GM19240 (cell line): ENCODE measurements around the gene ZBTB42.
"Not testable (repeated sequence)": the region's sequence is repeated elsewhere in the genome, so short reads cannot be mapped to it uniquely, and the experiment has no call there.

Source experiments
- DNase-seq: peaks from one replicate; pipeline ENCODE4 v3.0.0; 2011; ENCODE audit warnings: low spot score; ENCODE audit not compliant: insufficient read length

ZBTB42 gene

GRCh38 chr14:104806625-104807465, 5.9 kb downstream of the ZBTB42 start:
- no peak for DNase-seq

GRCh38 chr14:104808456-104808855, 7.6 kb downstream of the ZBTB42 start:
- DNase-seq: no peak

- no peak for DNase-seq
Measured at GRCh38 chr14:104810316-104810715, 9.4 kb downstream of the ZBTB42 start.

- DNase-seq: no peak
Measured at GRCh38 chr14:104813286-104813685, 12.4 kb downstream of the ZBTB42 start.

GRCh38 chr14:104814701-104815100, 13.8 kb downstream of the ZBTB42 start:
- DNase-seq: not testable (repeated sequence)

- no peak for DNase-seq
Measured at GRCh38 chr14:104816616-104816884, 15.6 kb downstream of the ZBTB42 start.

- DNase-seq: no peak
Measured at GRCh38 chr14:104817930-104818713, 17.2 kb downstream of the ZBTB42 start.

GRCh38 chr14:104818714-104819161, 17.8 kb downstream of the ZBTB42 start:
- no peak for DNase-seq

GRCh38 chr14:104819361-104819781, 18.5 kb downstream of the ZBTB42 start:
- DNase-seq: no peak

GRCh38 chr14:104820669-104821228, 19.8 kb downstream of the ZBTB42 start:
- DNase-seq: no peak

- DNase-seq: no peak
Measured at GRCh38 chr14:104821229-104821945, 20.5 kb downstream of the ZBTB42 start.

- DNase-seq: no peak
Measured at GRCh38 chr14:104821971-104822608, 21.2 kb downstream of the ZBTB42 start.

- no peak for DNase-seq
Measured at GRCh38 chr14:104822821-104823615, 22.1 kb downstream of the ZBTB42 start.

GRCh38 chr14:104824353-104824997, 23.6 kb downstream of the ZBTB42 start:
- no peak for DNase-seq

- DNase-seq: peak; percentile 83
Measured at GRCh38 chr14:104826189-104826860, 25.4 kb downstream of the ZBTB42 start.

GRCh38 chr14:104826861-104827176, 25.9 kb downstream of the ZBTB42 start:
- DNase-seq: no peak

- peak; percentile 56 for DNase-seq
Measured at GRCh38 chr14:104827177-104828055, 26.5 kb downstream of the ZBTB42 start.

GRCh38 chr14:104830781-104831180, 29.9 kb downstream of the ZBTB42 start:
- no peak for DNase-seq
